Ascending aorta (tissue), 2 donors: ENCODE data around the gene BABAM2. TPM values are rescaled to one million over a fixed set of nuclear protein-coding genes. Genes with fewer than 3 reads are reported as not detected.

ENCODE experiments used
- DNase-seq, 2 donors: peaks; one replicate each; pipeline ENCODE4 v3.0.0-alpha.2; 2019; ENCODE audit warnings: low spot score in 2 of 2
- H3K27ac ChIP-seq, 2 donors: fragments of 200-600 bp; sonication (generic); one replicate each; pipeline ENCODE4 v1.5.1; 2016 to 2017; ENCODE audit warnings: mild to moderate bottlenecking in 1 of 2
- H3K27me3 ChIP-seq: fragments of 200-600 bp; sonication (generic); one replicate; pipeline ENCODE4 v1.5.1; 2017
- H3K36me3 ChIP-seq, 2 donors: fragments of 200-600 bp; sonication (generic); one replicate each; pipeline ENCODE4 v1.5.1; 2016
- H3K4me1 ChIP-seq, 2 donors: fragments of 200-600 bp; sonication (generic); one replicate each; pipeline ENCODE4 v1.5.1; 2016 to 2017; ENCODE audit warnings: mild to moderate bottlenecking in 1 of 2
- H3K4me3 ChIP-seq, 2 donors: fragments of 200-600 bp; sonication (generic); one replicate each; pipeline ENCODE4 v1.5.1; 2016 to 2017; ENCODE audit warnings: mild to moderate bottlenecking in 1 of 2
- H3K9me3 ChIP-seq, 2 donors: fragments of 200-600 bp; sonication (generic); one replicate each; pipeline ENCODE4 v1.5.1; 2016
- intact Hi-C: fragments of 100-400 bp; cut with DNase I; formaldehyde crosslinking; loops from one replicate; pipeline ENCODE4 v1.15.1; 2023
- total RNA-seq: library from RNA; depleted of rRNA; stranded (reverse); fragments of >200 nt; gene quantifications from one replicate; pipeline ENCODE4 v1.1.0, GENCODE V29; 2016
- TF ChIP-seq, protein P1 (sequence below), 3 experiments: fragments of 200-600 bp in 2 of 3; fragments of 450-650 bp in 1 of 3; sonication (generic) in 2 of 3; IDR thresholded peaks; one replicate each; pipeline ENCODE4 v1.5.1; 2016 to 2019; ENCODE audit warnings: antibody characterized with exemption in 3 of 3, mild to moderate bottlenecking in 1 of 3, moderate library complexity in 1 of 3

The BABAM2 gene
- total RNA-seq, 1 donor from 2014 or later, result 19.6 TPM

DNA sequence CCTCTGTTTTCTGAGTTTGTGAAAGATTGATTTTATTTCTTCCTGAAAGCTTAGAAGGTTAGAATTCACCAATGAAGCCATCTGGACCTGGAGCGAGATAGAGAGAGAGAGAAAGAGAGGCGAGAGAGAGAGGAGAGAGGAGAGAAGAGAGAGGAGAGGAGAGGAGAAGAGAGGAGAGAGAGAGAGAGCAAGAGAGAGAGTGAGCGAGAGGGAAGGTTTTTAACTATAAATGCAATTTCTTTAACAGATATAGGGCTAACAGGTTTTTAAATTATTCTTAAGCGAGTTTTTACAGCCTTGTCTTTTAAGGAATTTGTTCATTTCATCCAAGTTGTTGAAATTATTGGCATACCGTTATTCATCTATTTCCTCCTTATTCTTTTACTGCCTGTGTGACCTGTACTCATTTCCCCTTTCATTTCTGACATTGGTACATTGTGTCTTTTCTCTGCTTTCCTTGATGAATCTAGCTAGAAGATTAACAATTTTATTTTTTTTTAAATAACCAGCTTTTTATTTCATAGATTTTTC, 56.1 kb downstream of the BABAM2 start:
- H3K4me3 ChIP-seq, result no peak overlapping the region
- intact Hi-C loops, result no loop called here
- H3K36me3 ChIP-seq, result no peaks in the 10 kb centered on the region
- H3K4me1 ChIP-seq, result peaks cover 0 to 3% of the 10 kb centered on the region in 2 donors
- peaks cover 0 to under 1% of the 10 kb centered on the region in 2 donors for H3K9me3 ChIP-seq
- no peak overlapping the region for H3K27ac ChIP-seq
- no peaks in the 10 kb centered on the region for H3K27me3 ChIP-seq
- TF ChIP-seq, protein P1, sequence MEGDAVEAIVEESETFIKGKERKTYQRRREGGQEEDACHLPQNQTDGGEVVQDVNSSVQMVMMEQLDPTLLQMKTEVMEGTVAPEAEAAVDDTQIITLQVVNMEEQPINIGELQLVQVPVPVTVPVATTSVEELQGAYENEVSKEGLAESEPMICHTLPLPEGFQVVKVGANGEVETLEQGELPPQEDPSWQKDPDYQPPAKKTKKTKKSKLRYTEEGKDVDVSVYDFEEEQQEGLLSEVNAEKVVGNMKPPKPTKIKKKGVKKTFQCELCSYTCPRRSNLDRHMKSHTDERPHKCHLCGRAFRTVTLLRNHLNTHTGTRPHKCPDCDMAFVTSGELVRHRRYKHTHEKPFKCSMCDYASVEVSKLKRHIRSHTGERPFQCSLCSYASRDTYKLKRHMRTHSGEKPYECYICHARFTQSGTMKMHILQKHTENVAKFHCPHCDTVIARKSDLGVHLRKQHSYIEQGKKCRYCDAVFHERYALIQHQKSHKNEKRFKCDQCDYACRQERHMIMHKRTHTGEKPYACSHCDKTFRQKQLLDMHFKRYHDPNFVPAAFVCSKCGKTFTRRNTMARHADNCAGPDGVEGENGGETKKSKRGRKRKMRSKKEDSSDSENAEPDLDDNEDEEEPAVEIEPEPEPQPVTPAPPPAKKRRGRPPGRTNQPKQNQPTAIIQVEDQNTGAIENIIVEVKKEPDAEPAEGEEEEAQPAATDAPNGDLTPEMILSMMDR (IDR thresholded peaks at IDR 0.05), result no peak
- no peak for DNase-seq

DNA sequence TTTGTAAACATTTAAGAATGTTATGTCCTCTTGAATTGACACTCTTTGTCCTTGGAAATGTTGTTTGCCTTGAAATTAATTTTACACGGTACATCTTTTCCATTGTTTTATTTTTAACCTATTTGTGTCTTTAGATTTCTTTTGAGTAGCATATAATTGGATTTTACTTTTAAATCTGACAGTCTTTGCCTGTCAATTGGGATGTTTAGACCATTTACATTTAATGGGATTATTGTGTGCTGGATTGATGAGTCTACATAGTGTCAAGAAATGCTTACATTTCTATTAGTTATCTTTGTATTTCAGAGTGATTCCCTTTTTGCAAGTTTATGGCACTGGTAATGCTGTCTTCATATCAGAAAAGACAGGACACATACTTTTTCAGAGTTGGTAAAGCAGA, 61.5 kb downstream of the BABAM2 start:
- no peaks in the 10 kb centered on the region for H3K27me3 ChIP-seq

DNA sequence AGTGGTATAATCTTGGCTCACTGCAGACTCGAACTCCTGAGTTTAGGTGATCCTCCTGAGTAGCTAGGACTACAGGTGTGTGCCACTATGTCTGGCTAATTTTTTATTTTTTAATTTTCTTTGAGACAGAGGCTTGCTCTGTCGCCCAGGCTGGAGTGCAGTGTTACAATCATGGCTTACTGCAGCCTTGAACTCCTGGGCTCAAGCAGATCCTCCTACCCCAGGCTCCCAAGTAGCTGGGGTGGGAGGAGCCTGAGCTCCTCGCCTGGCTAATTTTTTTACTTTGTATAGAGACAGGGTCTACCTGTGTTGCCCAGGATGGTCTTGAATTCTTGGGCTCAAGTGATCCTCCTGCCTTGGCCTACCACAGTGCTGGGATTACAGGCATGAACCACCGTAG, 62.5 kb downstream of the BABAM2 start:
- Histone ChIP-seq H3K27me3 (no peaks in the 10 kb centered on the region), H3K9me3 (peaks cover 0 to 5% of the 10 kb centered on the region in 2 donors), H3K4me3 (no peak overlapping the region), H3K36me3 (no peaks in the 10 kb centered on the region), H3K4me1 (peaks cover 19 to 29% of the 10 kb centered on the region in 2 donors), H3K27ac (no peak overlapping the region)
- no peak for DNase-seq
- TF ChIP-seq, protein P1 (IDR thresholded peaks at IDR 0.05), result no peak
- intact Hi-C loops, result loop anchor here (5.0 kb wide), 2 partner anchors 251 to 324 kb away; no protein-coding TSS in a partner anchor

More for the DNA sequence above, 61.5 kb downstream of the BABAM2 start:
- H3K4me1 ChIP-seq, result peaks cover 19 to 29% of the 10 kb centered on the region in 2 donors
- intact Hi-C loops, result loop anchor here (5.0 kb wide), 2 partner anchors 250 to 325 kb away; no protein-coding TSS in a partner anchor
- H3K27ac ChIP-seq, result no peak overlapping the region
- no peaks in the 10 kb centered on the region for H3K36me3 ChIP-seq
- H3K4me3 ChIP-seq, result no peak overlapping the region
- TF ChIP-seq, protein P1 (IDR thresholded peaks at IDR 0.05), result no peak
- peaks cover 0 to 5% of the 10 kb centered on the region in 2 donors for H3K9me3 ChIP-seq
- DNase-seq, result no peak

DNA sequence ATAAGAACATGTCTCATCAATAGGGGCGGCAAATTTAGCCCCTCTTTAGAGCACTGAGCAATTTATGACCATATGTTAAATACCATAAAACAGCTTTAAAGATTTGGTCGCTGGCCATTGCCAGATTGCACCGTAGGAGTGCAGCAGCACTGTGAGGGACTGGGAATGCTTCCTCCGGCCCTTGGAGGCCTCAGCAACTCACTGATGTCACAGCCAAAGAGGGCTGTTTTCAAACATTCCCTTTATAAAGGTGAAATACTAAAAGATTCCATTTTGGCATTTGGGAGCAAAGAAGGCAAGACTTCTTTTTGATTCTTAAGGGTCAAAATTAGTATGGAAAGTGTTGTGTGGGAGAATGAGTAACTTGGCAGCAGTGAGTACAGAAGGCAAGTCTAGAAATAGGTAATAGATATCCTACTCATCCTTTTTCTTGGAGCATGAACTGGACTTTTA, 63.7 kb downstream of the BABAM2 start:
- no peak for DNase-seq
- Histone ChIP-seq H3K27me3 (no peaks in the 10 kb centered on the region), H3K4me1 (peaks cover 19 to 29% of the 10 kb centered on the region in 2 donors), H3K4me3 (peak overlapping the region in 1 of 2 donors; percentile 1), H3K27ac (peak overlapping the region; percentile 71 to 77), H3K36me3 (no peaks in the 10 kb centered on the region), H3K9me3 (peaks cover 0 to 5% of the 10 kb centered on the region in 2 donors)
- TF ChIP-seq, protein P1 (IDR thresholded peaks at IDR 0.05), result no peak
- intact Hi-C loops, result loop anchor here (1.0 to 5.0 kb wide), 4 partner anchors 63 to 436 kb away; partner anchors contain the start of genes BABAM2 and RBKS

DNA sequence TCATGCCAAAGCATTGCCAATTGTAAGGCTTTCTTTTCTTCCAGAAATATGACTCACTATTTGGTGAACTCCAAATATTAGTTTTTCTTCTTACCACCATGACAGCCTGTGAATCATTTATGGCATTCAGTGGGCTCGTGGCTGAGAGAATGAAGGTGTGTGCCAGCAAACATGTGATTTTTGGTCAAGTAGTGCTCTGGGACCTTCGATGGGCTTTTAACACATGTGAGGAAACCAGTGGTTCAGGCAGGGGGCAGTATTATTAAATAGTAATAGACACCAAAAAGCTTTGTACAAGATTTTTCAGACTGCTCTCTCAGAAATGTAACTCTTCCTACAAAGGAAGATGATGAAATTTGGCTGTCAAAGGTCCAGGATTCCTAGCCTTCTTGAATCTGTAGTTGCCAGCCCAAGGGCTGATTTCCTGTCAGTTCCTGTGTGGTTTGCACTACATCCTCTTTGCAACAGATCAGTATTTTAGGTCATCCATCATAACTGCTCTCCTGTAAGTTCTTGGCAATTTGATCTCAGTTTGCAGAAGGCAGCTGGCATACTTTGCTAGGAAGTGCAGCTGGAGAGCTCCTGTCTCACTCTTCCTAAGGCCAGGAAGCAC, 64.3 kb downstream of the BABAM2 start:
- H3K36me3 ChIP-seq, result no peaks in the 10 kb centered on the region
- peaks cover 0 to 5% of the 10 kb centered on the region in 2 donors for H3K9me3 ChIP-seq
- TF ChIP-seq, protein P1 (IDR thresholded peaks at IDR 0.05), result peak in 2 of 3 experiments; percentile 16 to 46
- H3K27ac ChIP-seq, result peak overlapping the region; percentile 71 to 77
- H3K4me1 ChIP-seq, result peaks cover 19 to 34% of the 10 kb centered on the region in 2 donors
- intact Hi-C loops, result loop anchor here (1.0 to 5.0 kb wide), 5 partner anchors 64 to 435 kb away; partner anchors contain the start of genes BABAM2 and RBKS
- DNase-seq, result peak; percentile 51 to 89
- H3K27me3 ChIP-seq, result no peaks in the 10 kb centered on the region
- H3K4me3 ChIP-seq, result no peak overlapping the region
